ENCODE results near the gene HDAC7.

HDAC7 gene

GRCh38 chr12:47745485-47746041 is 74.1 kb downstream of the HDAC7 start:
- DNase-seq (ENCODE audit: low spot score): no peak

- DNase-seq (ENCODE audit: low spot score): no peak
These were observed 74.8 kb downstream of the HDAC7 start for GRCh38 chr12:47744778-47745436.

GRCh38 chr12:47744005-47744651 is 75.6 kb downstream of the HDAC7 start:
- DNase-seq (ENCODE audit: low spot score): no peak

- no peak for DNase-seq (ENCODE audit: low spot score)
These were observed 76.3 kb downstream of the HDAC7 start for GRCh38 chr12:47743311-47743860.

GRCh38 chr12:47742253-47742825 is 77.4 kb downstream of the HDAC7 start:
- DNase-seq (ENCODE audit: low spot score): no peak

- DNase-seq (ENCODE audit: low spot score): peak; percentile 97
These were observed 78.4 kb downstream of the HDAC7 start for GRCh38 chr12:47741340-47741703.

GRCh38 chr12:47740606-47741339 is 78.9 kb downstream of the HDAC7 start:
- DNase-seq (ENCODE audit: low spot score): no peak

- no peak for DNase-seq (ENCODE audit: low spot score)
These were observed 79.7 kb downstream of the HDAC7 start for GRCh38 chr12:47739979-47740378.

GRCh38 chr12:47739297-47739696 is 80.4 kb downstream of the HDAC7 start:
- DNase-seq (ENCODE audit: low spot score): no peak

- no peak for DNase-seq (ENCODE audit: low spot score)
These were observed 81.6 kb downstream of the HDAC7 start for GRCh38 chr12:47737936-47738594.

GRCh38 chr12:47736877-47737676 is 82.6 kb downstream of the HDAC7 start:
- DNase-seq (ENCODE audit: low spot score): peak; percentile 87

GRCh38 chr12:47736216-47736615 is 83.5 kb downstream of the HDAC7 start:
- DNase-seq (ENCODE audit: low spot score): no peak

- DNase-seq (ENCODE audit: low spot score): no peak
These were observed 84.1 kb downstream of the HDAC7 start for GRCh38 chr12:47735649-47736048.

- peak; percentile 72 for DNase-seq (ENCODE audit: low spot score)
These were observed 84.8 kb downstream of the HDAC7 start for GRCh38 chr12:47734725-47735480.

- no peak for DNase-seq (ENCODE audit: low spot score)
These were observed 86.6 kb downstream of the HDAC7 start for GRCh38 chr12:47733142-47733541.

Data from pons (tissue), 1 donor.